CD14-positive monocyte (primary cell): Measurements from ENCODE around the gene MRE11. TPM values are rescaled to one million over a fixed set of nuclear protein-coding genes. Genes with fewer than 3 reads are reported as not detected.
A peak's percentile ranks its signal among the peaks of the same experiment; 100 is the strongest.

Experiments used
- DNase-seq, 3 donors: peaks; one replicate each; pipeline ENCODE4 v3.0.0-alpha.2; 2011 to 2022
- H2AFZ ChIP-seq: 2 replicates; pipeline ENCODE4 v1.6.0; 2012; ENCODE audit warnings: mild to moderate bottlenecking, low read depth, low read length, inconsistent platforms; ENCODE audit not compliant: insufficient read depth, poor library complexity, severe bottlenecking
- H3K27ac ChIP-seq, 2 donors: 1 replicate in 1 of 2; 2 replicates in 1 of 2; pipeline ENCODE4 v1.5.1; 2012 to 2013; ENCODE audit warnings: low read length in 2 of 2, control low read depth in 1 of 2, inconsistent platforms in 1 of 2, low read depth in 1 of 2, mild to moderate bottlenecking in 1 of 2
- H3K27me3 ChIP-seq, 2 donors: one replicate each; pipeline versions ENCODE4 v1.6.0 to v1.6.1; 2011 to 2013; ENCODE audit warnings: low read length in 2 of 2; ENCODE audit not compliant: control insufficient read depth in 2 of 2, insufficient read depth in 2 of 2
- H3K36me3 ChIP-seq, 2 donors: replicated peaks in 1 of 2; 1 replicate in 1 of 2; 2 replicates in 1 of 2; pipeline versions ENCODE4 v1.5.1 to v1.6.1; 2012 to 2013; ENCODE audit warnings: low read length in 2 of 2, control low read depth in 1 of 2, inconsistent platforms in 1 of 2, mild to moderate bottlenecking in 1 of 2; ENCODE audit not compliant: insufficient read depth in 2 of 2, control insufficient read depth in 1 of 2
- H3K4me1 ChIP-seq, 2 donors: 1 replicate in 1 of 2; 2 replicates in 1 of 2; pipeline versions ENCODE4 v1.5.1 to v1.6.1; 2012 to 2013; ENCODE audit warnings: low read length in 2 of 2, control low read depth in 1 of 2, inconsistent platforms in 1 of 2, mild to moderate bottlenecking in 1 of 2, moderate library complexity in 1 of 2; ENCODE audit not compliant: insufficient read depth in 2 of 2, control insufficient read depth in 1 of 2
- H3K4me2 ChIP-seq: replicated peaks from 2 replicates; pipeline ENCODE3; 2012; ENCODE audit warnings: low read length, moderate library complexity, mild to moderate bottlenecking; ENCODE audit not compliant: poor library complexity, severe bottlenecking; ENCODE audit errors: extremely low read depth
- H3K4me3 ChIP-seq, 3 experiments: fragments of 200-600 bp in 1 of 3; sonication (generic) in 1 of 3; replicated peaks in 1 of 3; 1 replicate in 2 of 3; 2 replicates in 1 of 3; pipeline ENCODE4 v1.5.1; 2011 to 2013; ENCODE audit warnings: low read length in 3 of 3, mild to moderate bottlenecking in 3 of 3, control low read depth in 2 of 3, low read depth in 2 of 3, inconsistent platforms in 1 of 3, moderate library complexity in 1 of 3
- H3K79me2 ChIP-seq: 2 replicates; pipeline ENCODE4 v1.6.0; 2012; ENCODE audit warnings: mild to moderate bottlenecking, control low read depth, inconsistent platforms, low read length, moderate library complexity; ENCODE audit not compliant: insufficient read depth
- H3K9ac ChIP-seq: 2 replicates; pipeline ENCODE4 v1.6.0; 2017; ENCODE audit warnings: low read length, mild to moderate bottlenecking; ENCODE audit not compliant: insufficient read depth, poor library complexity, severe bottlenecking
- H3K9me3 ChIP-seq, 2 donors: replicated peaks in 1 of 2; 1 replicate in 1 of 2; 2 replicates in 1 of 2; pipeline versions ENCODE4 v1.5.1 to v1.6.1; 2012 to 2013; ENCODE audit warnings: low read length in 2 of 2, control low read depth in 1 of 2; ENCODE audit not compliant: control insufficient read depth in 1 of 2, insufficient read depth in 1 of 2
- H4K20me1 ChIP-seq: 2 replicates; pipeline ENCODE4 v1.6.0; 2012; ENCODE audit warnings: mild to moderate bottlenecking, low read length, control low read depth, moderate library complexity; ENCODE audit not compliant: insufficient read depth
- H3K27ac Mint-ChIP-seq, 7 donors: one replicate each; pipeline ENCODE4 v1.8.0; 2020; ENCODE audit warnings: mild to moderate bottlenecking in 7 of 7, mixed read lengths in 7 of 7, moderate library complexity in 6 of 7, inconsistent platforms in 2 of 7
- H3K27me3 Mint-ChIP-seq, 3 donors: one replicate each; pipeline ENCODE4 v1.8.0; 2021 to 2022; ENCODE audit warnings: low read depth in 3 of 3, mild to moderate bottlenecking in 3 of 3, mixed read lengths in 3 of 3, moderate library complexity in 3 of 3, inconsistent platforms in 1 of 3
- H3K36me3 Mint-ChIP-seq, 2 donors: one replicate each; pipeline ENCODE4 v1.8.0; 2020; ENCODE audit warnings: mixed read lengths in 2 of 2, inconsistent platforms in 1 of 2, mild to moderate bottlenecking in 1 of 2
- H3K4me1 Mint-ChIP-seq: one replicate; pipeline ENCODE4 v1.8.0; 2020; ENCODE audit warnings: mild to moderate bottlenecking, mixed read lengths
- H3K4me3 Mint-ChIP-seq, 2 donors: one replicate each; pipeline ENCODE4 v1.8.0; 2020; ENCODE audit warnings: mild to moderate bottlenecking in 2 of 2, mixed read lengths in 2 of 2, moderate library complexity in 1 of 2
- H3K9me3 Mint-ChIP-seq, 7 donors: one replicate each; pipeline ENCODE4 v1.8.0; 2020 to 2022; ENCODE audit warnings: mixed read lengths in 7 of 7, mild to moderate bottlenecking in 6 of 7, moderate library complexity in 6 of 7, inconsistent platforms in 2 of 7
- WGBS: methylation state at CpG from one replicate; pipeline ENCODE4 v1.1.5; 2013; ENCODE audit warnings: missing lambda C conversion rate; ENCODE audit not compliant: insufficient coverage; 5-methylcytosine and 5-hydroxymethylcytosine counted together
- intact Hi-C, 2 donors: fragments of 100-400 bp; cut with micrococcal nuclease; formaldehyde crosslinking; loops; one replicate each; pipeline versions ENCODE4 v1.15.0 to v1.15.1; 2023
- polyA plus RNA-seq, 3 donors: library from polyadenylated mRNA; depleted of rRNA in 1 of 3; unstranded in 2 of 3; stranded (reverse) in 1 of 3; fragments of 300-500 nt in 2 of 3; fragments of >200 nt in 1 of 3; fragmentation: Illumina TruSeq in 2 of 3; gene quantifications; 1 replicate in 2 of 3; 2 replicates in 1 of 3; pipeline ENCODE4 v1.2.3, GENCODE V29; 2012 to 2021
- TF ChIP-seq, protein P1 (sequence below): fragments of 200-600 bp; IDR thresholded peaks from one replicate; pipeline ENCODE4 v1.8.0; 2022; ENCODE audit warnings: antibody characterized with exemption, mild to moderate bottlenecking

MRE11 gene
- polyA plus RNA-seq, 3 donors, result 7.8 to 12.1 (median 10.5) TPM

DNA sequence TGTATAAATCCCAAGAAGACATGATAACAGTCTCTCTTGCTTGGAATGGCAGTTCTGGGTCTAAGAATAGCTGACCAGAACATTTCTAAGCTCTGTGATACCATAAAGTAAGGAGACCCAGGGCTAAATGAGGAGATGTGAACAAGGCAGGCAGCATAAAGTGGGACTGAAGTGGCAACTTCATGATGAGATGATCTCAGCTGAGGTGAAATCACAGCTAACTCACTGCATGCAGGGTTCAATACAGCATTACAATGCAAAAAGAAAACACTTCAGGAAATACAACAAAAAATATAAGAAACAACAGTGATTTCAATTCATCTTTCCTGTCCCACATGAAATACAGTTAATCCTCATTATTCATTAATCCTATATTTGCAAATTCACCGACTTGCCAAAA is 44.6 kb downstream of the MRE11 start:
- Histone ChIP-seq H3K36me3 (peaks cover 32 to 65% of the 10 kb centered on the region in 2 donors), H3K9ac (no peak overlapping the region), H3K79me2 (no peaks in the 10 kb centered on the region), H3K4me1 (no peaks in the 10 kb centered on the region), H2AFZ (no peak overlapping the region), H3K27me3 (no peaks in the 10 kb centered on the region), H3K4me3 (no peak overlapping the region), H3K9me3 (no peaks in the 10 kb centered on the region), H4K20me1 (no peaks in the 10 kb centered on the region), H3K27ac (no peak overlapping the region), H3K4me2 (no peak overlapping the region)
- Mint-ChIP-seq H3K4me3 (no peak overlapping the region), H3K27me3 (no peaks in the 10 kb centered on the region), H3K27ac (peak overlapping the region in 1 of 7 donors; percentile 50), H3K4me1 (peaks cover 3% of the 10 kb centered on the region), H3K9me3 (peaks cover 0 to under 1% (median 0%) of the 10 kb centered on the region in 7 donors), H3K36me3 (peaks cover 47 to 57% of the 10 kb centered on the region in 2 donors)
- TF ChIP-seq, protein P1, sequence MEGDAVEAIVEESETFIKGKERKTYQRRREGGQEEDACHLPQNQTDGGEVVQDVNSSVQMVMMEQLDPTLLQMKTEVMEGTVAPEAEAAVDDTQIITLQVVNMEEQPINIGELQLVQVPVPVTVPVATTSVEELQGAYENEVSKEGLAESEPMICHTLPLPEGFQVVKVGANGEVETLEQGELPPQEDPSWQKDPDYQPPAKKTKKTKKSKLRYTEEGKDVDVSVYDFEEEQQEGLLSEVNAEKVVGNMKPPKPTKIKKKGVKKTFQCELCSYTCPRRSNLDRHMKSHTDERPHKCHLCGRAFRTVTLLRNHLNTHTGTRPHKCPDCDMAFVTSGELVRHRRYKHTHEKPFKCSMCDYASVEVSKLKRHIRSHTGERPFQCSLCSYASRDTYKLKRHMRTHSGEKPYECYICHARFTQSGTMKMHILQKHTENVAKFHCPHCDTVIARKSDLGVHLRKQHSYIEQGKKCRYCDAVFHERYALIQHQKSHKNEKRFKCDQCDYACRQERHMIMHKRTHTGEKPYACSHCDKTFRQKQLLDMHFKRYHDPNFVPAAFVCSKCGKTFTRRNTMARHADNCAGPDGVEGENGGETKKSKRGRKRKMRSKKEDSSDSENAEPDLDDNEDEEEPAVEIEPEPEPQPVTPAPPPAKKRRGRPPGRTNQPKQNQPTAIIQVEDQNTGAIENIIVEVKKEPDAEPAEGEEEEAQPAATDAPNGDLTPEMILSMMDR, result no peak
- no peak for DNase-seq
- intact Hi-C loops, result no loop called here
- WGBS, result 80% methylated on average over 1 of the region's 1 CpG

DNA sequence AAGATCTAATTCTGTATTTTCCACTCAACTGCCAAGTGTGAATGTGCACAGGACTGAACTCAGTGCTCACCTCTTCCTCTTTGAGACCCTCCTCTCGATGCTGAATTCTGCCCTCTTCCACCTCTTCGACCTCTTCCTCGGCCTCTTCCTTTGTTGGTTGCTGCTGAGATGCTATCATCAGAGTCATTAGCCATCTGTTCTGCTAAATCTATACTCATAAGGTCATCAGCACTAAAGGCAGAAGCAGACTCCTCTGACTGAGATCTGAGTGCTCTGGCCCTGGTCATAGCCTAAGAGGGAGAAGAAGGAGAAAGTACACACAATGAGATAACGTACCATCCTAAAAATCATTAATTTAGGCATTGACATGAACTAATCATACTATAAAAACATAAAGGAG is 46.5 kb downstream of the MRE11 start:
- Mint-ChIP-seq H3K27ac (peak overlapping the region in 1 of 7 donors; percentile 73), H3K4me3 (no peak overlapping the region), H3K4me1 (peaks cover 3% of the 10 kb centered on the region), H3K9me3 (no peaks in the 10 kb centered on the region), H3K36me3 (peaks cover 54% of the 10 kb centered on the region in 2 donors), H3K27me3 (no peaks in the 10 kb centered on the region)
- H2AFZ ChIP-seq, result no peak overlapping the region
- H3K4me2 ChIP-seq, result no peak overlapping the region
- H4K20me1 ChIP-seq, result no peaks in the 10 kb centered on the region
- no peaks in the 10 kb centered on the region for H3K9me3 ChIP-seq
- no peak overlapping the region for H3K4me3 ChIP-seq
- H3K9ac ChIP-seq, result no peak overlapping the region
- H3K36me3 ChIP-seq, result peaks cover 36 to 69% of the 10 kb centered on the region in 2 donors
- TF ChIP-seq, protein P1, result no peak
- WGBS, result no CpG with 5 or more reads among the region's 4 CpGs
- no peaks in the 10 kb centered on the region for H3K4me1 ChIP-seq
- H3K79me2 ChIP-seq, result no peaks in the 10 kb centered on the region
- no peak for DNase-seq
- intact Hi-C loops, result no loop called here
- H3K27ac ChIP-seq, result no peak overlapping the region
- H3K27me3 ChIP-seq, result no peaks in the 10 kb centered on the region
